HepG2 (cell line): Measurements from ENCODE around the gene PTPRM. TPM values are rescaled to one million over a fixed set of nuclear protein-coding genes. Genes with fewer than 3 reads are reported as not detected.

Experiments
- ATAC-seq: fragments of 200-7000 bp; cut with Tn5 transposase; 3 replicates; pipeline ENCODE4 v1.9.1; 2020; ENCODE audit warnings: mild to moderate bottlenecking, moderate library complexity
- BruUV-seq: library from RNA; stranded (reverse); fragments of 400-500 nt; replicated peaks from 2 replicates; lab custom pipeline; 2021; lab: Mats Ljungman, UMichigan
- CTCF ChIA-PET: fragments of 300-600 bp; formaldehyde crosslinking; extraction: SDS; loops from one replicate; lab custom pipeline; 2021; ENCODE audit warnings: low total read pairs, inconsistent platforms, low intra/inter-chr PET ratio; lab: Yijun Ruan, JAX
- POLR2A ChIA-PET: fragments of 350-600 bp; sonication (Branson Sonifier 250); formaldehyde crosslinking; loops from one replicate; lab custom pipeline; 2020; ENCODE audit warnings: antibody characterized with exemption, inconsistent platforms; lab: Yijun Ruan, JAX
- DNase-seq: peaks from one replicate; pipeline ENCODE4 v3.0.0-alpha.2; 2015; ENCODE audit warnings: low spot score
- FAIRE-seq: peaks from 3 replicates; lab custom pipeline; 2011; peaks lifted over from hg19 to GRCh38; lab: Jason Lieb, UNC
- H2AFZ ChIP-seq: one replicate; pipeline ENCODE4 v1.6.1; 2011; ENCODE audit warnings: low read length, inconsistent platforms
- H3K27ac ChIP-seq: fragments of 300-600 bp; 3 replicates; pipeline ENCODE4 v1.8.0; 2011; ENCODE audit warnings: mixed run types, mild to moderate bottlenecking, mixed read lengths, low read length, inconsistent platforms; ENCODE audit not compliant: insufficient read depth; ENCODE audit errors: extremely low read length
- H3K27me3 ChIP-seq, 2 experiments: fragments of 200-600 bp in 1 of 2; 2 replicates in 1 of 2; 3 replicates in 1 of 2; pipeline versions ENCODE4 v1.6.0 to v1.8.0; 2011; ENCODE audit warnings: low read length in 2 of 2, mild to moderate bottlenecking in 2 of 2, moderate library complexity in 2 of 2, inconsistent platforms in 1 of 2; ENCODE audit not compliant: insufficient read depth in 2 of 2, control insufficient read depth in 1 of 2
- H3K36me3 ChIP-seq, 2 experiments: fragments of 200-600 bp in 1 of 2; replicated peaks in 1 of 2; 2 replicates in 1 of 2; 3 replicates in 1 of 2; pipeline versions ENCODE4 v1.5.1 to v1.8.0; 2011; ENCODE audit warnings: low read length in 2 of 2, inconsistent platforms in 1 of 2; ENCODE audit not compliant: insufficient read depth in 2 of 2, control insufficient read depth in 1 of 2
- H3K4me1 ChIP-seq: 2 replicates; pipeline ENCODE4 v1.5.1; 2012; ENCODE audit warnings: low read length, inconsistent platforms; ENCODE audit not compliant: insufficient read depth
- H3K4me2 ChIP-seq: 2 replicates; pipeline ENCODE4 v1.6.0; 2011; ENCODE audit warnings: low read depth, low read length, inconsistent platforms
- H3K4me3 ChIP-seq, 3 experiments: fragments of 200-600 bp in 1 of 3; sonication (generic), shearing (Covaris generic) in 1 of 3; replicated peaks in 1 of 3; 2 replicates each; pipeline ENCODE4 v1.5.1; 2011 to 2016; ENCODE audit warnings: low read length in 3 of 3, inconsistent platforms in 2 of 3, low read depth in 2 of 3, mild to moderate bottlenecking in 2 of 3, control low read depth in 1 of 3, mixed read lengths in 1 of 3; ENCODE audit not compliant: insufficient read depth in 1 of 3
- H3K79me2 ChIP-seq: one replicate; pipeline ENCODE4 v1.6.1; 2011; ENCODE audit warnings: low read length, inconsistent platforms; ENCODE audit not compliant: insufficient read depth
- H3K9ac ChIP-seq: 2 replicates; pipeline ENCODE4 v1.6.0; 2011; ENCODE audit warnings: mild to moderate bottlenecking, low read depth, low read length, inconsistent platforms; ENCODE audit not compliant: insufficient read depth
- H3K9me3 ChIP-seq: 2 replicates; pipeline ENCODE4 v1.5.1; 2012; ENCODE audit warnings: mild to moderate bottlenecking, low read length
- H4K20me1 ChIP-seq: 2 replicates; pipeline ENCODE4 v1.6.0; 2011; ENCODE audit warnings: inconsistent platforms, mild to moderate bottlenecking, low read length, moderate library complexity; ENCODE audit not compliant: insufficient read depth
- CEBPB ChIP-seq: IDR thresholded peaks from 2 replicates; pipeline ENCODE4 v1.6.1; 2011; ENCODE audit warnings: low read depth, low read length, improper control_type of control experiment, borderline replicate concordance
- HNRNPK ChIP-seq: fragments of 200-400 bp; formaldehyde crosslinking; IDR thresholded peaks from 2 replicates; pipeline ENCODE4 v1.6.1; 2018; ENCODE audit warnings: low read length, low read depth, moderate library complexity, mild to moderate bottlenecking; ENCODE audit not compliant: poor library complexity, severe bottlenecking
- JDP2 ChIP-seq: sonication (generic); formaldehyde crosslinking; IDR thresholded peaks from 2 replicates; pipeline ENCODE4 v1.8.1; 2022; ENCODE audit warnings: missing genetic modification reagents, borderline replicate concordance
- ZKSCAN5 ChIP-seq: sonication (generic); formaldehyde crosslinking; IDR thresholded peaks from 2 replicates; pipeline ENCODE4 v1.5.1; 2020; ENCODE audit warnings: mild to moderate bottlenecking, missing genetic modification reagents
- ZNF329 ChIP-seq: sonication (generic); formaldehyde crosslinking; IDR thresholded peaks from 2 replicates; pipeline ENCODE4 v1.9.0; 2021; ENCODE audit warnings: low read depth, mild to moderate bottlenecking, missing genetic modification reagents
- WGBS: methylation state at CpG from one replicate; pipeline ENCODE4 v1.1.6; 2017; ENCODE audit warnings: low lambda C conversion rate; 5-methylcytosine and 5-hydroxymethylcytosine counted together
- in situ Hi-C: cut with HindIII; loops from 2 replicates; pipeline ENCODE4 v1.10.0; 2017; ENCODE audit warnings: low pct_unique_long_range_greater_than_20kb; ENCODE audit not compliant: extremely low pct_ligation_motif_present
- intact Hi-C: fragments of 100-400 bp; cut with micrococcal nuclease; formaldehyde crosslinking; loops from one replicate; pipeline ENCODE4 v1.10.0; 2022; ENCODE audit not compliant: unreplicated experiment
- polyA plus RNA-seq, 8 experiments: library from polyadenylated mRNA; depleted of rRNA in 3 of 8; stranded (reverse) in 7 of 8; unstranded in 1 of 8; fragments of >200 nt; fragmentation: Illumina TruSeq in 4 of 8; extraction: Trizol in 4 of 8; gene quantifications; 2 replicates each; pipeline versions ENCODE4 v1.2.1 to v1.2.3, GENCODE V29; 2011 to 2016; ENCODE audit warnings: low read depth in 4 of 8, missing spikeins in 1 of 8, mixed read lengths in 1 of 8; ENCODE audit not compliant: insufficient read depth in 1 of 8
- total RNA-seq, 5 experiments: library from RNA; depleted of rRNA; stranded (reverse); fragments of >200 nt; fragmentation: Illumina TruSeq; extraction: Trizol; gene quantifications; 2 replicates each; pipeline ENCODE4 v1.2.3, GENCODE V29; 2016; ENCODE audit warnings: low read depth in 1 of 5
- TF ChIP-seq, protein P1 (sequence below): sonication (generic); formaldehyde crosslinking; IDR thresholded peaks from 2 replicates; pipeline ENCODE4 v1.4.0; 2020; ENCODE audit warnings: missing genetic modification reagents

PTPRM gene
- total and polyA plus RNA-seq, 2 of the 13 experiments (the other 11 are each of a cell fraction or from before 2014, with no cell fraction given) = 12.6 to 108 TPM

DNA sequence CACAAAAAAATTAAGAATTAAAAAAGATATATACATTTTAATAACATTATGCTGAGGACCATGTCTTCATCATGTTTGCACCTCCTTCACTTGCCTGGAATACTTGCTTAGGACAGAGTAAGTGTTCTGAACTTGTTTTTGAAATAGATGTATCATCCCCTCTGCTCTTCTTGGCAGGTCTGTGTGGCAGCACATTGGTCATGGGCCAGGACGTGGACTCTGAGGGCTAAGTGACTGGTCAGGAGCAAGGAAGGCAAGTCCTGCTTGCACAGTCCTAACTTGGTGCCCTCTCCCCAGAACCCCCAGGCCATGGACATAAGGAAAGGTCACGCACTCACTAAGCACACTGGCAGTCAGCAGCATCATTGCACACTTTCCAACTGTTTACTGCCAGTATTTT, 95.8 kb downstream of the PTPRM start (continued):
- TF ChIP-seq JDP2 (CRISPR knock-in tag) (no peak), ZNF329 (CRISPR knock-in tag) (no peak), HNRNPK (no peak)
- TF ChIP-seq, protein P1, sequence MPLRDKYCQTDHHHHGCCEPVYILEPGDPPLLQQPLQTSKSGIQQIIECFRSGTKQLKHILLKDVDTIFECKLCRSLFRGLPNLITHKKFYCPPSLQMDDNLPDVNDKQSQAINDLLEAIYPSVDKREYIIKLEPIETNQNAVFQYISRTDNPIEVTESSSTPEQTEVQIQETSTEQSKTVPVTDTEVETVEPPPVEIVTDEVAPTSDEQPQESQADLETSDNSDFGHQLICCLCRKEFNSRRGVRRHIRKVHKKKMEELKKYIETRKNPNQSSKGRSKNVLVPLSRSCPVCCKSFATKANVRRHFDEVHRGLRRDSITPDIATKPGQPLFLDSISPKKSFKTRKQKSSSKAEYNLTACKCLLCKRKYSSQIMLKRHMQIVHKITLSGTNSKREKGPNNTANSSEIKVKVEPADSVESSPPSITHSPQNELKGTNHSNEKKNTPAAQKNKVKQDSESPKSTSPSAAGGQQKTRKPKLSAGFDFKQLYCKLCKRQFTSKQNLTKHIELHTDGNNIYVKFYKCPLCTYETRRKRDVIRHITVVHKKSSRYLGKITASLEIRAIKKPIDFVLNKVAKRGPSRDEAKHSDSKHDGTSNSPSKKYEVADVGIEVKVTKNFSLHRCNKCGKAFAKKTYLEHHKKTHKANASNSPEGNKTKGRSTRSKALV = no peak
- TF ChIP-seq, all 625 proteins: peak for 0

- in situ Hi-C loops (no loop called here), intact Hi-C loops (no loop called here)
- no TSS peak for BruUV-seq
- ChIA-PET CTCF (no interaction called here), POLR2A (no interaction called here)
- FAIRE-seq (no peak), DNase-seq (no peak), ATAC-seq (no peak)
- no peaks in the 10 kb centered on the region for H4K20me1 ChIP-seq
- H3K9me3 ChIP-seq = no peaks in the 10 kb centered on the region
- no peak overlapping the region for H3K9ac ChIP-seq
- TF ChIP-seq CEBPB (0 out of 2 replicates have a peak, but pooled peaks have one; percentile 26), ZKSCAN5 (CRISPR knock-in tag) (no peak)
- peaks cover 1% of the 10 kb centered on the region for H3K79me2 ChIP-seq
- no peak overlapping the region for H3K4me2 ChIP-seq
- H3K4me3 ChIP-seq = no peak overlapping the region
- WGBS = 96% methylated on average over 10 of the region's 11 CpGs
- no peak overlapping the region for H3K27ac ChIP-seq
- H3K36me3 ChIP-seq = no peaks in the 10 kb centered on the region; a peak in 1 of 5 replicates
- H3K4me1 ChIP-seq = peaks cover 16% of the 10 kb centered on the region
- no peak overlapping the region for H2AFZ ChIP-seq
- H3K27me3 ChIP-seq = no peaks in the 10 kb centered on the region
These were observed 96.5 kb downstream of the PTPRM start for GRCh38 chr18:7663366-7664312.
